ENCODE data around the gene POLA1. TPM values are rescaled to one million over a fixed set of nuclear protein-coding genes. Genes with fewer than 3 reads are reported as not detected.

Gene POLA1
- total and polyA plus RNA-seq, 11 donors, result 1.9 to 8.1 (median 6.5) TPM

DNA sequence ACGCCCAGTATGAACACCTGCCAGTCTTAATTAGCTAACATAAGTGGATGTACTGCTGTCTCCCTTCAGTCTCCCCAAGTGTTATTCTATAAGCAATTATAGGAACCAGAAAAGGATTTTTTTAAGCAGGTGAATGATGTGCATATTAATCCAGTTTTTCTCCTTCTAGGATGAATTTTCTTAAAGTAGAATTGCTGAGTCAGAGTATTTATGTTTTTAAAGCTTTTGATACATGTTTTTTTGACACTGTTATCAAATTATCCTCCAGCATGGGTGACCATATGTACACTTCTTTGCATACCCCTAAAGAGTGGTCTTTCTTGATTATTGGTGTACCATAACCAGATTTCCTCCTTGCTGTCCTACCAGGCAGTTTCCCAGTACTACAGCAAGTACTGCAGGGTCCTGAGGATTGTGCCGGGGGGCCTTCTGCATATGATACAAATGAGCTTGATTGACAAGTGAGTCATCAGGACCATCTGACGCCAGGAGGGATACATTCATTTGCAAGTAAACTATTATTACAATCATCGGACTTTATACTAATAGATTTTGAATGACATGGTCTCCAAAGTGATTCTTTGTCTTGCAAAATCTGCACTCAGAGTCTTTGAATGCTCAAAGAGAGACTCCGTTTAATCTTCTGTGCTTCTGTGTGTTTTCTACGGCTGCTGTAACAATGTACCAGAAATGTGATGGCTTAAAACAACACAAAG is 35.9 kb upstream of the POLA1 start:
- Histone ChIP-seq H3K27ac (no peak overlapping the region), H3K36me3 (no peaks in the 10 kb centered on the region), H3K4me3 (no peak overlapping the region), H3K27me3 (peaks cover 0 to 6% (median 0%) of the 10 kb centered on the region in 9 donors), H3K9me3 (no peaks in the 10 kb centered on the region), H3K4me1 (no peaks in the 10 kb centered on the region)
- intact Hi-C loops (cut with DNase I), result no loop called here
- ATAC-seq, result no peak
- 58 to 74% (median 69%) methylated on average over 6 of the region's 6 CpGs for WGBS, 4 donors
- TF ChIP-seq POLR2A (IDR thresholded peaks at IDR 0.05), result no peak
- TF ChIP-seq, protein P1, sequence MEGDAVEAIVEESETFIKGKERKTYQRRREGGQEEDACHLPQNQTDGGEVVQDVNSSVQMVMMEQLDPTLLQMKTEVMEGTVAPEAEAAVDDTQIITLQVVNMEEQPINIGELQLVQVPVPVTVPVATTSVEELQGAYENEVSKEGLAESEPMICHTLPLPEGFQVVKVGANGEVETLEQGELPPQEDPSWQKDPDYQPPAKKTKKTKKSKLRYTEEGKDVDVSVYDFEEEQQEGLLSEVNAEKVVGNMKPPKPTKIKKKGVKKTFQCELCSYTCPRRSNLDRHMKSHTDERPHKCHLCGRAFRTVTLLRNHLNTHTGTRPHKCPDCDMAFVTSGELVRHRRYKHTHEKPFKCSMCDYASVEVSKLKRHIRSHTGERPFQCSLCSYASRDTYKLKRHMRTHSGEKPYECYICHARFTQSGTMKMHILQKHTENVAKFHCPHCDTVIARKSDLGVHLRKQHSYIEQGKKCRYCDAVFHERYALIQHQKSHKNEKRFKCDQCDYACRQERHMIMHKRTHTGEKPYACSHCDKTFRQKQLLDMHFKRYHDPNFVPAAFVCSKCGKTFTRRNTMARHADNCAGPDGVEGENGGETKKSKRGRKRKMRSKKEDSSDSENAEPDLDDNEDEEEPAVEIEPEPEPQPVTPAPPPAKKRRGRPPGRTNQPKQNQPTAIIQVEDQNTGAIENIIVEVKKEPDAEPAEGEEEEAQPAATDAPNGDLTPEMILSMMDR (IDR thresholded peaks at IDR 0.05), result no peak
- no peak for DNase-seq

DNA sequence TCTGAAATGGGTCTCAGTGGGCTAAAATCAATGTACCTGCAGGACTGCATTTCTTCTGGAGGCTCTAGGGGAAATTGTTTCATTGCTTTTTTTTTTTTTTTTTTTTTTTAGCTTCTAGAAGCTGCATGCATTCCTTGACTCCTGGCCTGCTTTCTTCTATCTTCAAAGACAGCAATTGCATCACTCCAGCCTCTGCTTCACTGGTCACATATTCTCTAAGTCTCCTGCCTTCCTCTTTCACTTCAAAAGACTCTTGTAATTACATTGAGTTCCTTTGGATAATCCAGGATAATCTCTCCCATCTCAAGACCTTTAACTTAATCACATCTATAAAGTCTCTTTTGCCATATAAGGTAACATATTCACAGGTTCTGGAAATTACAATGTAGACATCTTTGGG is 35.3 kb upstream of the POLA1 start:
- DNase-seq (no peak), ATAC-seq (no peak)
- Histone ChIP-seq H3K4me3 (no peak overlapping the region), H3K27me3 (peaks cover 0 to 6% (median 0%) of the 10 kb centered on the region in 9 donors), H3K27ac (no peak overlapping the region), H3K4me1 (no peaks in the 10 kb centered on the region), H3K36me3 (no peaks in the 10 kb centered on the region), H3K9me3 (no peaks in the 10 kb centered on the region)
- intact Hi-C loops (cut with DNase I), result no loop called here
- no peak for TF ChIP-seq POLR2A (IDR thresholded peaks at IDR 0.05)
- TF ChIP-seq, protein P1 (IDR thresholded peaks at IDR 0.05), result no peak

DNA sequence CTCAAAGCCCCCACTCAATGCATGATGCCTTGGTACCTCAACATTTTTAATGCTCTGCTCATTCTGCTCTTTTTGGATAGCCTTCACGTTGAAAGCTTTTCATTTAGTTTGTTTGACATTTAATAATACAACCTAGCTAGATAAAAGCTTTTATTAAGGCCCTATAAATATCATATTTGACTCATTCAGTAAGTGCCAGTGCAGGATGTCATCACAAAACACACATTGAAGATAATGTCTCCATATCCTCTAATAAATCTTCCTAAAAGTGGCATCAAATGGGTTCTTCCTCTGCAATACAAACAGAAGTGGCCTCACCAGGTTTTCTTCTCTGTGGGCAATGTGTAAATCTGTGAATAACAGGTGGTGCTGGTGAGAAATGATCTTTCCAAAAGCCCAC is 34.6 kb upstream of the POLA1 start:
- DNase-seq, result no peak
- intact Hi-C loops (cut with DNase I), result no loop called here
- no peak for ATAC-seq
- no peak overlapping the region for H3K27ac ChIP-seq
- TF ChIP-seq POLR2A (IDR thresholded peaks at IDR 0.05), result no peak
- TF ChIP-seq, protein P1 (IDR thresholded peaks at IDR 0.05), result no peak
- no peaks in the 10 kb centered on the region for H3K4me1 ChIP-seq
- no peaks in the 10 kb centered on the region for H3K9me3 ChIP-seq
- peaks cover 0 to 6% (median 0%) of the 10 kb centered on the region in 9 donors for H3K27me3 ChIP-seq
- no peak overlapping the region for H3K4me3 ChIP-seq
- no peaks in the 10 kb centered on the region for H3K36me3 ChIP-seq
- 35 to 83% (median 54%) methylated on average over 1 of the region's 1 CpG for WGBS, 4 donors

DNA sequence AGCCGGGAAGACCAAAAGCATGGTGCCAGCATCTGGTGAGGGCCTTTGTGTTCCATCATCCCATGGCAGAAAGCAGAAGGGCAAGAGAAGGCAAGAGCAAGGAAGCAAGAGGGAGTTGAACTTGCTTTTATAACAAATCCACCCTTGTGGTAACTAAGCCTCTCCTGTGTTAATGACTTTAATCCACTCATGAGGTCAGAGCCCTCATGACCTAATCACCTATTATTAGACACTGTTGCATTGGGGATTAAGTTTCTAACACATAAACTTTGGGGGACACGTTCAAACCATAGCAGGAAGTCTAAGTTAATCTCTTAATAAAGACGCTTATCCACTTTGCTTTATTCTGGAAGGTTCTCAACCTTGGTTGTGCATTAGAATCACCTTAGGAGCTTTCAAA is 34.1 kb upstream of the POLA1 start:
- ATAC-seq (no peak), DNase-seq (no peak)
- Histone ChIP-seq H3K27me3 (peaks cover 0 to 6% (median 0%) of the 10 kb centered on the region in 9 donors), H3K4me1 (no peaks in the 10 kb centered on the region), H3K27ac (no peak overlapping the region), H3K9me3 (no peaks in the 10 kb centered on the region), H3K36me3 (no peaks in the 10 kb centered on the region), H3K4me3 (no peak overlapping the region)
- WGBS, 4 donors, result 68 to 77% (median 73%) methylated on average over 3 of the region's 3 CpGs
- intact Hi-C loops (cut with DNase I), result no loop called here
- TF ChIP-seq POLR2A (IDR thresholded peaks at IDR 0.05), result no peak
- TF ChIP-seq, protein P1 (IDR thresholded peaks at IDR 0.05), result no peak

All from heart left ventricle (tissue), 16 donors.